GM20431 (cell line): ENCODE data around the gene NOS3.
"Not testable (repeated sequence)": the region's sequence is repeated elsewhere in the genome, so short reads cannot be mapped to it uniquely, and the experiment has no call there.

Experiments
- in situ Hi-C: fragments of 300-500 bp; cut with MseI, MboI; formaldehyde crosslinking; loops from one replicate; pipeline ENCODE4 v1.15.0; 2020; ENCODE audit warnings: low sequenced_read_pairs; ENCODE audit not compliant: unreplicated experiment

NOS3 gene

GRCh38 chr7:151012031-151012692 is 21.3 kb downstream of the NOS3 start:
- in situ Hi-C loops: no loop called here

- in situ Hi-C loops: no loop called here
Observed at GRCh38 chr7:151012911-151013347, 22.1 kb downstream of the NOS3 start.

- in situ Hi-C loops: no loop called here
Observed at GRCh38 chr7:151013356-151013732, 22.5 kb downstream of the NOS3 start.

- in situ Hi-C loops: no loop called here
Observed at GRCh38 chr7:151013733-151014497, 23.1 kb downstream of the NOS3 start.

GRCh38 chr7:151014950-151015349 is 24.1 kb downstream of the NOS3 start:
- in situ Hi-C loops: no loop called here

- in situ Hi-C loops: no loop called here
Observed at GRCh38 chr7:151015967-151016366, 25.1 kb downstream of the NOS3 start.

GRCh38 chr7:151016505-151016904 is 25.7 kb downstream of the NOS3 start:
- in situ Hi-C loops: no loop called here

- in situ Hi-C loops: no loop called here
Observed at GRCh38 chr7:151016942-151017341, 26.1 kb downstream of the NOS3 start.

GRCh38 chr7:151017370-151017952 is 26.6 kb downstream of the NOS3 start:
- in situ Hi-C loops: no loop called here

- in situ Hi-C loops: no loop called here
Observed at GRCh38 chr7:151017953-151018420, 27.2 kb downstream of the NOS3 start.

GRCh38 chr7:151018421-151019129 is 27.8 kb downstream of the NOS3 start:
- in situ Hi-C loops: no loop called here

GRCh38 chr7:151019130-151019447 is 28.3 kb downstream of the NOS3 start:
- in situ Hi-C loops: no loop called here

GRCh38 chr7:151020231-151020630 is 29.4 kb downstream of the NOS3 start:
- in situ Hi-C loops: no loop called here

- in situ Hi-C loops: no loop called here
Observed at GRCh38 chr7:151023232-151023631, 32.4 kb downstream of the NOS3 start.

- in situ Hi-C loops: no loop called here
Observed at GRCh38 chr7:151024435-151025056, 33.7 kb downstream of the NOS3 start, which contains the start of gene ATG9B. ATG9B (minus strand) TSS chr7:151024494; CDS start chr7:151024423, 71 bp downstream.

- in situ Hi-C loops: no loop called here
Observed at GRCh38 chr7:151025924-151026671, 35.3 kb downstream of the NOS3 start.

- in situ Hi-C loops: not testable (repeated sequence)
Observed at GRCh38 chr7:151026771-151027727, 36.2 kb downstream of the NOS3 start.

GRCh38 chr7:151027728-151028130 is 36.9 kb downstream of the NOS3 start:
- in situ Hi-C loops: not testable (repeated sequence)
